Body of pancreas (tissue), 4 donors: Measurements from ENCODE around the gene CLCA2.

Experiments
- POLR2A ChIP-seq, 3 donors: fragments of 450-650 bp; IDR thresholded peaks; one replicate each; pipeline ENCODE4 v1.6.1; 2016; ENCODE audit warnings: antibody characterized with exemption in 3 of 3, mild to moderate bottlenecking in 2 of 3
- TF ChIP-seq, protein P1 (sequence below), 7 experiments: fragments of 450-650 bp in 4 of 7; fragments of 200-600 bp in 3 of 7; sonication (generic) in 3 of 7; IDR thresholded peaks; one replicate each; pipeline ENCODE4 v1.5.1; 2016 to 2019; ENCODE audit warnings: antibody characterized with exemption in 7 of 7

DNA sequence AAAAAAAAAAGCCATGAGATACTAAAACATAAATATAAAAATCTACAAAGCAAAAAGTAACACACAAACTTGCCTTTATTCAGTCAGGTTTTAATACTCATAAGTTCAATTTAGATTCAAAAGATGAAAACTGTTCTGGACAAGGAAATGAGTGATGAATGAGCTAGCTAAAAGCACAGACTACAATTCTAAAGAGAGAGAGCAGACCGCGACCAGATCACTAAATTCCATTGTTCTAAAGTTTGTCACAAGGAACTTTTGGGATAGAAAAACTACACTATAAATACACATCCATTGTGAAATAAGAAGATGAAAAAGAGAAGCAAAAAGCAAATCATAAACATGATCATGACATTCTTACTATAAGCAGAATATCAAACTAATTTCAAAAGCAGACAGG, 29.6 kb upstream of the CLCA2 start:
- TF ChIP-seq, protein P1, sequence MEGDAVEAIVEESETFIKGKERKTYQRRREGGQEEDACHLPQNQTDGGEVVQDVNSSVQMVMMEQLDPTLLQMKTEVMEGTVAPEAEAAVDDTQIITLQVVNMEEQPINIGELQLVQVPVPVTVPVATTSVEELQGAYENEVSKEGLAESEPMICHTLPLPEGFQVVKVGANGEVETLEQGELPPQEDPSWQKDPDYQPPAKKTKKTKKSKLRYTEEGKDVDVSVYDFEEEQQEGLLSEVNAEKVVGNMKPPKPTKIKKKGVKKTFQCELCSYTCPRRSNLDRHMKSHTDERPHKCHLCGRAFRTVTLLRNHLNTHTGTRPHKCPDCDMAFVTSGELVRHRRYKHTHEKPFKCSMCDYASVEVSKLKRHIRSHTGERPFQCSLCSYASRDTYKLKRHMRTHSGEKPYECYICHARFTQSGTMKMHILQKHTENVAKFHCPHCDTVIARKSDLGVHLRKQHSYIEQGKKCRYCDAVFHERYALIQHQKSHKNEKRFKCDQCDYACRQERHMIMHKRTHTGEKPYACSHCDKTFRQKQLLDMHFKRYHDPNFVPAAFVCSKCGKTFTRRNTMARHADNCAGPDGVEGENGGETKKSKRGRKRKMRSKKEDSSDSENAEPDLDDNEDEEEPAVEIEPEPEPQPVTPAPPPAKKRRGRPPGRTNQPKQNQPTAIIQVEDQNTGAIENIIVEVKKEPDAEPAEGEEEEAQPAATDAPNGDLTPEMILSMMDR (IDR thresholded peaks at IDR 0.05), result no peak
- TF ChIP-seq POLR2A (IDR thresholded peaks at IDR 0.05), result no peak
